GM18519 (cell line): ENCODE measurements around the gene FXYD5.
"Not testable (repeated sequence)": the region's sequence is repeated elsewhere in the genome, so short reads cannot be mapped to it uniquely, and the experiment has no call there.

Source experiments
- ATAC-seq: cut with Tn5 transposase; IDR thresholded peaks from one replicate; pipeline ENCODE4 v1.9.1; 2021; ENCODE audit warnings: mild to moderate bottlenecking, moderate library complexity; ENCODE audit not compliant: unreplicated experiment, low FRiP score

The FXYD5 gene

GRCh38 chr19:35119578-35120155, 34.9 kb upstream of the FXYD5 start:
- ATAC-seq: no peak

GRCh38 chr19:35120492-35120891, 34.0 kb upstream of the FXYD5 start:
- no peak for ATAC-seq

- no peak for ATAC-seq
Observed at GRCh38 chr19:35120898-35121297, 33.6 kb upstream of the FXYD5 start.

GRCh38 chr19:35122687-35123551, 31.6 kb upstream of the FXYD5 start:
- ATAC-seq: no peak

- ATAC-seq: no peak
Observed at GRCh38 chr19:35123573-35123972, 31.0 kb upstream of the FXYD5 start.

GRCh38 chr19:35124098-35125060, 30.2 kb upstream of the FXYD5 start:
- peak; percentile 66 for ATAC-seq

- no peak for ATAC-seq
Observed at GRCh38 chr19:35125270-35125717, 29.2 kb upstream of the FXYD5 start.

GRCh38 chr19:35125749-35126623, 28.5 kb upstream of the FXYD5 start:
- no peak for ATAC-seq

- ATAC-seq: no peak
Observed at GRCh38 chr19:35126624-35126959, 27.9 kb upstream of the FXYD5 start.

GRCh38 chr19:35127871-35128270, 26.7 kb upstream of the FXYD5 start:
- no peak for ATAC-seq

- ATAC-seq: no peak
Observed at GRCh38 chr19:35128398-35129057, 26.0 kb upstream of the FXYD5 start.

GRCh38 chr19:35129724-35130274, 24.7 kb upstream of the FXYD5 start:
- not testable (repeated sequence) for ATAC-seq

GRCh38 chr19:35130761-35131720, 23.5 kb upstream of the FXYD5 start:
- no peak for ATAC-seq

GRCh38 chr19:35132254-35132653, 22.3 kb upstream of the FXYD5 start:
- ATAC-seq: no peak

- ATAC-seq: no peak
Observed at GRCh38 chr19:35133826-35134225, 20.7 kb upstream of the FXYD5 start.

GRCh38 chr19:35134601-35135242, 19.8 kb upstream of the FXYD5 start, which contains the start of gene LGI4:
TSS of gene LGI4 (minus strand) at chr19:35135059. CDS start at chr19:35134680, 379 bp downstream.
- no peak for ATAC-seq

- no peak for ATAC-seq
Observed at GRCh38 chr19:35135389-35135909, 19.1 kb upstream of the FXYD5 start.
